ENCODE measurements around the gene CACNA2D3. TPM values are rescaled to one million over a fixed set of nuclear protein-coding genes. Genes with fewer than 3 reads are reported as not detected.

CACNA2D3 gene
- total and polyA plus RNA-seq, 2 experiments from 2014 or later: 0.30 to 0.43 TPM

- no peak for DNase-seq
- Histone ChIP-seq H3K36me3 (ENCODE audit: low read depth) (no peaks in the 10 kb centered on the region), H2AFZ (no peak overlapping the region), H3F3A (ENCODE audit: insufficient read depth) (no peaks in the 10 kb centered on the region), H3K4me2 (ENCODE audit: unreplicated experiment) (no peak overlapping the region), H3K4me3 (0 out of 2 replicates have a peak overlapping the region, but pooled peaks have one; percentile 11), H3K9me2 (ENCODE audit: insufficient read depth) (no peaks in the 10 kb centered on the region), H3K9ac (no peak overlapping the region), H4K20me1 (ENCODE audit: insufficient read depth) (no peaks in the 10 kb centered on the region), H3K27ac (no peak overlapping the region), H3K27me3 (replicated peaks; ENCODE audit: insufficient read depth) (no peaks in the 10 kb centered on the region), H3K79me2 (ENCODE audit: insufficient read depth) (no peaks in the 10 kb centered on the region), H3K4me1 (ENCODE audit: insufficient read depth) (no peaks in the 10 kb centered on the region), H3K9me3 (ENCODE audit: low read depth) (no peaks in the 10 kb centered on the region)
- TF ChIP-seq EZH2phosphoT487 (IDR thresholded peaks at IDR 0.05; ENCODE audit: insufficient read depth, low read depth) (no peak), EZH2 (IDR thresholded peaks at IDR 0.05; ENCODE audit: insufficient read depth, poor library complexity, severe bottlenecking) (no peak)
- in situ Hi-C loops (cut with MboI): no loop called here
- 26 to 28% methylated on average over 8 of the region's 8 CpGs for WGBS, 2 experiments (ENCODE audit: low coverage in 1 of 2, low lambda C conversion rate in 2 of 2, missing lambda C conversion rate in 2 of 2)
These were observed 222.4 kb downstream of the CACNA2D3 start for GRCh38 chr3:54344601-54345231.

GRCh38 chr3:54345847-54346375 lies 223.6 kb downstream of the CACNA2D3 start:
- Histone ChIP-seq H3K9me2 (ENCODE audit: insufficient read depth) (no peaks in the 10 kb centered on the region), H3K9ac (no peak overlapping the region), H3K4me2 (ENCODE audit: unreplicated experiment) (no peak overlapping the region), H3F3A (ENCODE audit: insufficient read depth) (no peaks in the 10 kb centered on the region), H2AFZ (no peak overlapping the region), H3K9me3 (ENCODE audit: low read depth) (no peaks in the 10 kb centered on the region), H4K20me1 (ENCODE audit: insufficient read depth) (no peaks in the 10 kb centered on the region), H3K4me3 (no peak overlapping the region), H3K4me1 (ENCODE audit: insufficient read depth) (no peaks in the 10 kb centered on the region), H3K27me3 (replicated peaks; ENCODE audit: insufficient read depth) (no peaks in the 10 kb centered on the region), H3K79me2 (ENCODE audit: insufficient read depth) (no peaks in the 10 kb centered on the region), H3K27ac (no peak overlapping the region), H3K36me3 (ENCODE audit: low read depth) (no peaks in the 10 kb centered on the region)
- no peak for DNase-seq
- in situ Hi-C loops (cut with MboI): no loop called here
- 26 to 42% methylated on average over 5 of the region's 5 CpGs for WGBS, 2 experiments (ENCODE audit: low coverage in 1 of 2, low lambda C conversion rate in 2 of 2, missing lambda C conversion rate in 2 of 2)
- TF ChIP-seq EZH2phosphoT487 (IDR thresholded peaks at IDR 0.05; ENCODE audit: insufficient read depth, low read depth) (no peak), EZH2 (IDR thresholded peaks at IDR 0.05; ENCODE audit: insufficient read depth, poor library complexity, severe bottlenecking) (no peak)

GRCh38 chr3:54347060-54347459 lies 224.7 kb downstream of the CACNA2D3 start:
- Histone ChIP-seq H4K20me1 (ENCODE audit: insufficient read depth) (no peaks in the 10 kb centered on the region), H3K36me3 (ENCODE audit: low read depth) (no peaks in the 10 kb centered on the region), H3K9me3 (ENCODE audit: low read depth) (no peaks in the 10 kb centered on the region), H3F3A (ENCODE audit: insufficient read depth) (no peaks in the 10 kb centered on the region), H3K9me2 (ENCODE audit: insufficient read depth) (no peaks in the 10 kb centered on the region), H3K4me1 (ENCODE audit: insufficient read depth) (no peaks in the 10 kb centered on the region), H3K4me3 (no peak overlapping the region), H3K4me2 (ENCODE audit: unreplicated experiment) (no peak overlapping the region), H3K27me3 (replicated peaks; ENCODE audit: insufficient read depth) (no peaks in the 10 kb centered on the region), H3K9ac (no peak overlapping the region), H3K27ac (no peak overlapping the region), H2AFZ (no peak overlapping the region), H3K79me2 (ENCODE audit: insufficient read depth) (no peaks in the 10 kb centered on the region)
- WGBS, 2 experiments (ENCODE audit: low coverage in 1 of 2, low lambda C conversion rate in 2 of 2, missing lambda C conversion rate in 2 of 2): 77 to 78% methylated on average over 3 of the region's 3 CpGs
- TF ChIP-seq EZH2phosphoT487 (IDR thresholded peaks at IDR 0.05; ENCODE audit: insufficient read depth, low read depth) (no peak), EZH2 (IDR thresholded peaks at IDR 0.05; ENCODE audit: insufficient read depth, poor library complexity, severe bottlenecking) (no peak)
- in situ Hi-C loops (cut with MboI): no loop called here
- no peak for DNase-seq

GRCh38 chr3:54347933-54348332 lies 225.6 kb downstream of the CACNA2D3 start:
- no peak overlapping the region for H3K4me3 ChIP-seq
- DNase-seq: no peak
- H3K79me2 ChIP-seq (ENCODE audit: insufficient read depth): no peaks in the 10 kb centered on the region
- no peak overlapping the region for H3K4me2 ChIP-seq (ENCODE audit: unreplicated experiment)
- H3K9me2 ChIP-seq (ENCODE audit: insufficient read depth): no peaks in the 10 kb centered on the region
- no peak for TF ChIP-seq EZH2 (IDR thresholded peaks at IDR 0.05; ENCODE audit: insufficient read depth, poor library complexity, severe bottlenecking)
- TF ChIP-seq EZH2phosphoT487 (IDR thresholded peaks at IDR 0.05; ENCODE audit: insufficient read depth, low read depth): no peak
- H4K20me1 ChIP-seq (ENCODE audit: insufficient read depth): no peaks in the 10 kb centered on the region
- H3K9ac ChIP-seq: no peak overlapping the region
- in situ Hi-C loops (cut with MboI): no loop called here
- H3K36me3 ChIP-seq (ENCODE audit: low read depth): no peaks in the 10 kb centered on the region
- H2AFZ ChIP-seq: no peak overlapping the region
- H3K27ac ChIP-seq: no peak overlapping the region
- H3K27me3 ChIP-seq (replicated peaks; ENCODE audit: insufficient read depth): no peaks in the 10 kb centered on the region
- no peaks in the 10 kb centered on the region for H3K9me3 ChIP-seq (ENCODE audit: low read depth)
- WGBS, 2 experiments (ENCODE audit: low coverage in 1 of 2, low lambda C conversion rate in 2 of 2, missing lambda C conversion rate in 2 of 2): 8 to 20% methylated on average over 2 of the region's 2 CpGs
- H3F3A ChIP-seq (ENCODE audit: insufficient read depth): no peaks in the 10 kb centered on the region
- no peaks in the 10 kb centered on the region for H3K4me1 ChIP-seq (ENCODE audit: insufficient read depth)
